Right cardiac atrium (tissue), 5 donors: ENCODE measurements around the gene LITAFD. TPM values are rescaled to one million over a fixed set of nuclear protein-coding genes. Genes with fewer than 3 reads are reported as not detected.
"Not testable (repeated sequence)": the region's sequence is repeated elsewhere in the genome, so short reads cannot be mapped to it uniquely, and the experiment has no call there.

Experiments
- ATAC-seq, 2 donors: fragments of 200-7000 bp; cut with Tn5 transposase; one replicate each; pipeline versions ENCODE4 v1.8.0 to v1.9.1; 2020; ENCODE audit warnings: moderate library complexity in 2 of 2, mild to moderate bottlenecking in 1 of 2
- DNase-seq, 3 donors: peaks; one replicate each; pipeline ENCODE4 v3.0.0-alpha.2; 2020
- H3K27ac ChIP-seq: one replicate; pipeline ENCODE4 v1.5.1; 2013; ENCODE audit warnings: mild to moderate bottlenecking, low read length, control low read depth, moderate library complexity
- H3K27me3 ChIP-seq: one replicate; pipeline ENCODE4 v1.6.1; 2013; ENCODE audit not compliant: control insufficient read depth, insufficient read depth
- H3K4me1 ChIP-seq: one replicate; pipeline ENCODE4 v1.6.1; 2013; ENCODE audit warnings: low read length; ENCODE audit not compliant: control insufficient read depth, insufficient read depth
- H3K4me3 ChIP-seq: one replicate; pipeline ENCODE4 v1.5.1; 2013; ENCODE audit warnings: low read length, control low read depth
- H3K9me3 ChIP-seq: one replicate; pipeline ENCODE4 v1.6.1; 2013; ENCODE audit warnings: low read length; ENCODE audit not compliant: control insufficient read depth
- WGBS: extraction: QIAGEN DNeasy Blood & Tissue Kit; methylation state at CpG from one replicate; pipeline ENCODE4 v1.1.7; 2013; 5-methylcytosine and 5-hydroxymethylcytosine counted together
- intact Hi-C, 4 donors: fragments of 100-400 bp; cut with DNase I; formaldehyde crosslinking; loops; one replicate each; pipeline versions ENCODE4 v1.11.0 to v1.14.0; 2022 to 2023
- long read RNA-seq, 4 donors: library from polyadenylated mRNA; unstranded; transcript quantifications; one replicate each; pipeline ENCODE4 v2.0.0, GENCODE V29; 2020 to 2021
- polyA plus RNA-seq: library from polyadenylated mRNA; stranded (reverse); fragments of 200-250 nt; gene quantifications from one replicate; pipeline ENCODE4 v1.2.3, GENCODE V29; 2013
- total RNA-seq, 4 donors: library from RNA; stranded (reverse); fragmentation: NEBNext Ultra II Directional; extraction: Animal tissue kit (Norgen Biotek cat#: 25700); gene quantifications; one replicate each; pipeline ENCODE4 v1.2.1, GENCODE V29; 2021
- donor health status: healthy with polysubstance abuse.
- donor health status: DM: no; HTN: yes; CAD: no.
- donor health status: DM: no; HTN: no; CAD: no.
- donor health status: DM: no; HTN: yes; CAD: no; lungs with severe emphysema.
- donor health status: DM: yes; HTN: yes; CAD: no.

The LITAFD gene
- total RNA-seq (not detected), polyA plus RNA-seq (not detected)
- long read RNA-seq, donor 1, result 0 reads
- long read RNA-seq, donor 2, result 0 reads
- long read RNA-seq, donor 3, result 0 reads
- long read RNA-seq, donor 4, result 0 reads

DNA sequence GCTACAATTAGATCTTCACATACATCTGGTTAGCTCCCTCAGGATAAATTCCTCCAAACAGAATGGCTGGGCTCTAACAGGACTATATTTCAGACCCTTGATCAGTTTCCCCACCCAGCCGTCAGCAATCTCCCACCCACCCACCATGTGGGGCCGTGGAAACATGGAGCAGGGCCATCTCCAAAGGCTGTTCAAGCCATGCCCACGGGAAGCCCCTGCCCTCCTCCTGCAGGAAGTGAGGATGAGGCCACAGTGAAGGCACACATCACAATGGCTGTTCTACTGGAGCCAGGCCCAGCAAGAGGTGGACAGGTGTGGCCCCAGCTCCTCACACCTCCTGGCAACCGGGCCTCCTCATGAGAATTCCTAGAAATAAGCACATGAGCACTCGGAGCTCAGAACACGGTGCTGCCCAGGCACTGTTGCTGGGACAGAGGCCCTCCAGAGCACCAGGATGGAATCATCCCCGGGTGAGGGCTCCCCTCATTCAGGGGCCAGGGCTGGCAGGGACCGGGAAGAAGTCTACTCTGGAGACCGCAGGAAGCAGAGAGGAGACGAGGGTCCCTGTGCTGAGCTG is at the start of gene LITAFD:
Gene LITAFD (plus strand): TSS at position 311 of the 577 bp plus-strand sequence. CDS start 2,005 bp downstream, outside the sequence.
- H3K4me1 ChIP-seq, result no peaks in the 10 kb centered on the region
- no peaks in the 10 kb centered on the region for H3K27me3 ChIP-seq
- WGBS, result 62% methylated on average over 10 of the region's 10 CpGs
- H3K9me3 ChIP-seq, result no peaks in the 10 kb centered on the region
- ATAC-seq (no peak), DNase-seq (peak; percentile 4 to 38 (median 37))
- intact Hi-C loops, result loop anchor here in 3 of 4 donors (5.0 to 10.0 kb wide), 5 partner anchors 85 to 317 kb away; partner anchors contain the start of genes PMM2 (in 1 of the 3) and TMEM186 (in 1 of the 3)
- H3K27ac ChIP-seq, result no peak within 1 kb of the TSS
- H3K4me3 ChIP-seq, result no peak within 1 kb of the TSS

- intact Hi-C loops, result no loop called here
- no peak overlapping the region for H3K4me3 ChIP-seq
These were observed 49.4 kb upstream of the LITAFD start for GRCh38 chr16:8832717-8833105.

GRCh38 chr16:8836797-8837196 is 45.4 kb upstream of the LITAFD start:
- H3K27ac ChIP-seq, DNase-seq, H3K9me3 ChIP-seq, H3K27me3 ChIP-seq, ATAC-seq, intact Hi-C loops, H3K4me3 ChIP-seq, H3K4me1 ChIP-seq: not testable (repeated sequence)
- 93% methylated on average over 7 of the region's 7 CpGs for WGBS

More at GRCh38 chr16:8832717-8833105, 49.4 kb upstream of the LITAFD start:
- no peaks in the 10 kb centered on the region for H3K4me1 ChIP-seq
- DNase-seq (no peak), ATAC-seq (peak in 1 of 2 donors; percentile 25)
- H3K27ac ChIP-seq, result no peak overlapping the region
- 87% methylated on average over 16 of the region's 16 CpGs for WGBS
- no peaks in the 10 kb centered on the region for H3K27me3 ChIP-seq
- no peaks in the 10 kb centered on the region for H3K9me3 ChIP-seq

DNA sequence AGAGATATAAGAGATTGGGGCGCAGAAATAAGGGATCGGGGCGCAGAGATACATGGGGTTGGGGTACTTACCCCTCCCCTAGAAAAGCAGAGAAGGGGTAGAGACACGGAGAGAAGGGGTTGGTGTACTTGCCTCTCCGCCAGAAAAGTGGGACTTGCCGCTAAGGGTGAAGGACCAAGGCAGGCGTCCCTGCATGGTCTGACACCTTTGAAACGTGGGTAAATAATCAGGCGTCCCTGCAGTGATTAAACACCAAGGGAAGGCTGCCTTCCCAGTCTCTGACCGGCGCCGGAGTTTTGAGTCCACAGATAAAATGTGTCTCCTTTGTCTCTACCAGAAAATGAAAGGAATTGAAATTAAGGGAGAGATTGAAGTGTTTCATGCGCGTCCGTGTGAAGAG is 44.6 kb upstream of the LITAFD start:
- WGBS, result 85% methylated on average over 15 of the region's 15 CpGs
- H3K9me3 ChIP-seq, DNase-seq, H3K4me1 ChIP-seq, H3K27ac ChIP-seq, intact Hi-C loops, H3K4me3 ChIP-seq, H3K27me3 ChIP-seq, ATAC-seq: not testable (repeated sequence)

- H3K9me3 ChIP-seq, DNase-seq, H3K4me1 ChIP-seq, intact Hi-C loops, H3K27me3 ChIP-seq, ATAC-seq: not testable (repeated sequence)
- Histone ChIP-seq H3K27ac (peak overlapping the region; percentile 89), H3K4me3 (peak overlapping the region; percentile 34)
- WGBS, result 53% methylated on average over 4 of the region's 4 CpGs
These were observed 40.1 kb upstream of the LITAFD start for GRCh38 chr16:8842016-8842415.

DNA sequence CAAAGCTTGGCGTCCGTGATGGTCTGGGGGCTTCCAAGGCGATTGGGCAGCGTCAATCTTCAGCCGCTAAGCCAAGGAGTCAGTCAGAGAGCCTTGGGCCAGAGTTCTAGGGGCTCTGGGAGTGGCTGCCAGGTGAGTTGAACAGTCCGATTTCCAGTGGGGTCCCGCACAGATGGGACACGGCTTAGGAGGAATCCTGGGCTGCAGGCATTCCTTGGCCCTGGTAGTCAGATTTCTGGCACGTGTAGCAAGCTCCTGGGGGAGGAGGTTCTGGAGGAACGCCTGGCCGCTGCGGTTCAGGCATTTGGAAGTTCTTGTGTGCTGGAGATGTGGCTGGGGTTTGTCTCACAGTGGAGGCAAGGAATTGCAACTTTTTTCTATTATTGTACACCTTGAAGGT is 38.9 kb upstream of the LITAFD start:
- ATAC-seq, H3K27me3 ChIP-seq, intact Hi-C loops, H3K9me3 ChIP-seq, H3K4me1 ChIP-seq: not testable (repeated sequence)
- 56% methylated on average over 12 of the region's 12 CpGs for WGBS
- Histone ChIP-seq H3K4me3 (peak overlapping the region; percentile 34), H3K27ac (peak overlapping the region; percentile 67)
- peak in 1 of 3 donors; percentile 54 for DNase-seq

- no peaks in the 10 kb centered on the region for H3K27me3 ChIP-seq
- WGBS, result 89% methylated on average over 7 of the region's 7 CpGs
- intact Hi-C loops, result no loop called here
- no peaks in the 10 kb centered on the region for H3K9me3 ChIP-seq
- no peak overlapping the region for H3K4me3 ChIP-seq
- DNase-seq, result no peak
- no peak overlapping the region for H3K27ac ChIP-seq
- peaks cover 6% of the 10 kb centered on the region for H3K4me1 ChIP-seq
- no peak for ATAC-seq
These were observed 36.4 kb upstream of the LITAFD start for GRCh38 chr16:8845699-8846298.

DNA sequence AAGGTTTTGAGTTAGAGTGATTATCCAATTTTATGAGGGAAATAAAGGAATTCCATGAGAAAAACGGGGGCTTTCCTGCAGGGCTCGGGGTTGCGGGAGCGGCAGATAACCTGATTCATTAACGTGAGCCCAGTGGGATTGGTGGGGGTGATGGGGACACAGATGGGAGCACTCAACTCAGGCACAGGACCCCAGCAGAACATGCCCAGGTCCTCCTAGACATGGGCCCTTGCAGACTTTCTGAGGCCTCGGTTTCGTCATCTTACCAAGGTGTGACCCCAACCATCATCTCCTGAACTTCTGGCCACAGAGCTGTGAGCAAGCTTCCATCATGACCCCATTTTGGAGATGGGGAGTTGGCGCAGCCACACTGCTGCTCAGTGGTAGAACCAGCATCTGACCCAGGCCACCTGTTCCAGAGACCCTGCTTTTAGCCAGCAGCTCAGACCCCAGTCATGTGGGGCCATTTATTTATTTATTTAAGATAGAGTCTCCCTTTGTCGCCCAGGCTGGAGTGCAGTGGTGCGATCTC is 35.7 kb upstream of the LITAFD start:
- intact Hi-C loops, result no loop called here
- H3K4me3 ChIP-seq, result no peak overlapping the region

DNA sequence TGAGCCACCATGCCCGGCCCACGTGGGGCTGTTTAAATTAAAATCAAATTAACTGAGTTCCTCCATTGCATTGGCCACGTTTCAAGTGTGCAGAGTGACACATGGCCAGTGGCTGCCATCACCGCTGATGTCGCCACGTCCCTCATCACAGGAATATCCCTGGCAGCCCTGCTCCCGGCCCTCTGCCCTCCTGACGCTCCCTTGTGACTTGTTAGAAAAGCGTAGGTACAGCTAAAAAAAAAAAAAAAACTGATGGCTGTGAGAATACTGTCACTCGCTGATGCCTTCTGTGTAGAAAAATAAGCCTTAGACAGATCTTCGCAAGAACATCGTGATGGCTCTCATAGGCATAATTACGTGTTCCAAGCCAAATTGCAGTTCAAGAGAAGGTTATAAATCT is 35.0 kb upstream of the LITAFD start:
- Histone ChIP-seq H3K4me3 (no peak overlapping the region), H3K4me1 (peaks cover 6% of the 10 kb centered on the region), H3K27ac (no peak overlapping the region), H3K9me3 (no peaks in the 10 kb centered on the region), H3K27me3 (no peaks in the 10 kb centered on the region)
- 75% methylated on average over 13 of the region's 13 CpGs for WGBS
- ATAC-seq (no peak), DNase-seq (peak in 2 of 3 donors; percentile 49 to 52)
- intact Hi-C loops, result no loop called here

More for the DNA sequence above, 35.7 kb upstream of the LITAFD start:
- Histone ChIP-seq H3K4me1 (peaks cover 6% of the 10 kb centered on the region), H3K27me3 (no peaks in the 10 kb centered on the region), H3K27ac (no peak overlapping the region), H3K9me3 (no peaks in the 10 kb centered on the region)
- ATAC-seq (no peak), DNase-seq (peak in 1 of 3 donors; percentile 18)
- WGBS, result 94% methylated on average over 10 of the region's 10 CpGs

DNA sequence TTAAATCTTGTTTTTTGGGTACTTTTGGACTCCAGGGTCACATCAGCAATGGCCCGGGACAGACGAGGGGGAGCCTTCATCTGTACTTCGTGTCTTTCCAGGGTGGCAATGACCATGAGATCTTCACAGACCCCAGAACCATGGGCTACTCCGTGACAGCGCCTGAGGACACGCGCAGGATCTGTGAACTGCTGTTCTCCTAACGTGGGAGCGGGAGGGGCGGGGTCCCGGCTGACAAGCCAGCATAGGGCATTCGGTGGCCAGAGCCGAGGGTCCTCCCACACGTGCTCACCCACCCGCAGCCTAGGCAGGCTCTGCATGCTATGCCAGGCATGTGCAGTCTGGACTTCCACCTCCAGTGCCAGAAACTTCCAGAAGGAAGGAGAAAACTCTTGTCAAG is 34.5 kb upstream of the LITAFD start:
- peak in 2 of 3 donors; percentile 59 to 60 for DNase-seq
- WGBS, result 85% methylated on average over 15 of the region's 15 CpGs
- ATAC-seq, result peak in 1 of 2 donors; percentile 5
- H3K9me3 ChIP-seq, result no peaks in the 10 kb centered on the region
- H3K4me3 ChIP-seq, result no peak overlapping the region
- intact Hi-C loops, result no loop called here
- H3K4me1 ChIP-seq, result peaks cover 6% of the 10 kb centered on the region
- no peaks in the 10 kb centered on the region for H3K27me3 ChIP-seq
- H3K27ac ChIP-seq, result no peak overlapping the region

DNA sequence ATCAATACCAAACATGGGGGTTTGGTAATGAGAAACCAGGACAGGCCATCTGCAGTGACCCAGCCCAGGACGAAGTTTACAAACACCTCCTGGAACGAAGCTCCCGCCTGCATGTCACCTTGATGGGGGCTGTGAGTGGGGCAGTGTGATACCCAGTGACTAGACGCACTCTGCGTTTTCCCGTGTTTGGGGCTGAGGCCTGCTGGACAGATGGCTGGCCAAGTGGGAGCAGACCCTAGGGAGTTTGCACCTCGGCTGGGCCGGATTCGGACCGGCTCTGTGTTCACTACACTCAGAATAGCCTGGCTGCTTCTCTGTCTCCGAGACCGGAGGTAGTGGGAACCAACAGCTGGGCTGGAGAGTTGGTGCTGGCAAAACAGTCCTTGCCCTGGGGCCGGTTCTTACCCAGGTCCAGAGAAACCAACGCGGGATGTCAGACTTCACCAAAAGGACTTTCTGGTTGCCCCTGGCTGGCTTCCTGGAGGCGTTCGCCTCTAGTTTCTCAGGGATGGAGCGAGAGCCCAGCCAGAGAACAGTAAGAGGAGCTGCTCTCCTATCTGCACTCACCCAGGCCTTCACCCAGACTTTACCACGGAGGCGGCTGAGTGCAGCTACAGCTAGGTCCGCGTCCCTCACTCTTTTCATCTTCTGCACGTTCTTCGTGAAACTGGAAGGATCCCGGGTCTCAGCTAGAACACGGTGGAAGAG is 33.8 kb upstream of the LITAFD start:
- H3K9me3 ChIP-seq, result no peaks in the 10 kb centered on the region
- H3K27ac ChIP-seq, result no peak overlapping the region
- peaks cover 8% of the 10 kb centered on the region for H3K4me1 ChIP-seq
- WGBS, result 83% methylated on average over 26 of the region's 26 CpGs
- ATAC-seq (no peak), DNase-seq (peak in 2 of 3 donors; percentile 45 to 56)
- intact Hi-C loops, result no loop called here
- no peaks in the 10 kb centered on the region for H3K27me3 ChIP-seq
- no peak overlapping the region for H3K4me3 ChIP-seq
